Osteoblast (primary cell): ENCODE data around the gene DNAJB2. TPM values are rescaled to one million over a fixed set of nuclear protein-coding genes. Genes with fewer than 3 reads are reported as not detected.

Experiments
- DNase-seq: peaks from one replicate; pipeline ENCODE4 v3.0.0; 2011; ENCODE audit warnings: low spot score, mixed read lengths; ENCODE audit not compliant: insufficient read length; ENCODE audit errors: missing footprints
- H2AFZ ChIP-seq: 2 replicates; pipeline ENCODE4 v1.6.0; 2011; ENCODE audit warnings: mild to moderate bottlenecking, low read length
- H3K27ac ChIP-seq: 2 replicates; pipeline ENCODE4 v1.5.1; 2011; ENCODE audit warnings: mild to moderate bottlenecking, low read depth, low read length, moderate library complexity
- H3K27me3 ChIP-seq: 2 replicates; pipeline ENCODE4 v1.6.0; 2012; ENCODE audit warnings: mild to moderate bottlenecking, control low read depth, inconsistent platforms, low read length, moderate library complexity; ENCODE audit not compliant: insufficient read depth
- H3K36me3 ChIP-seq: 2 replicates; pipeline ENCODE4 v1.5.1; 2011; ENCODE audit warnings: mild to moderate bottlenecking, low read length, control low read depth, moderate library complexity; ENCODE audit not compliant: insufficient read depth
- H3K4me1 ChIP-seq: 2 replicates; pipeline ENCODE4 v1.5.1; 2011; ENCODE audit warnings: mild to moderate bottlenecking, low read length, control low read depth, moderate library complexity; ENCODE audit not compliant: insufficient read depth
- H3K4me2 ChIP-seq: 2 replicates; pipeline ENCODE4 v1.6.0; 2011; ENCODE audit warnings: mild to moderate bottlenecking, low read length; ENCODE audit not compliant: insufficient read depth
- H3K4me3 ChIP-seq: fragments of 200-600 bp; sonication (generic); 3 replicates; pipeline ENCODE4 v1.5.1; 2012; ENCODE audit warnings: mild to moderate bottlenecking, low read length, inconsistent platforms; ENCODE audit not compliant: insufficient read depth
- H3K79me2 ChIP-seq: 2 replicates; pipeline ENCODE4 v1.6.0; 2012; ENCODE audit warnings: mild to moderate bottlenecking, low read length, control low read depth, inconsistent platforms; ENCODE audit not compliant: insufficient read depth
- H3K9me3 ChIP-seq: 2 replicates; pipeline ENCODE4 v1.5.1; 2011; ENCODE audit warnings: low read depth, low read length, control low read depth
- H4K20me1 ChIP-seq: 2 replicates; pipeline ENCODE4 v1.6.0; 2012; ENCODE audit warnings: mild to moderate bottlenecking, low read length, control low read depth; ENCODE audit not compliant: insufficient read depth
- total RNA-seq: library from RNA; depleted of rRNA; stranded (reverse); fragments of >200 nt; gene quantifications from 2 replicates; pipeline ENCODE4 v1.2.3, GENCODE V29; 2012
- TF ChIP-seq, protein P1 (sequence below): IDR thresholded peaks from 2 replicates; pipeline ENCODE4 v1.5.1; 2011; ENCODE audit warnings: mild to moderate bottlenecking, low read depth, low read length, moderate library complexity; ENCODE audit errors: extremely low read depth

The DNAJB2 gene
- total RNA-seq, 1 donor: 41.3 TPM

- Histone ChIP-seq H3K79me2 (no peaks in the 10 kb centered on the region), H2AFZ (no peak overlapping the region), H3K36me3 (no peaks in the 10 kb centered on the region), H4K20me1 (no peaks in the 10 kb centered on the region), H3K4me3 (no peak overlapping the region), H3K4me1 (peaks cover 4% of the 10 kb centered on the region), H3K27ac (no peak overlapping the region), H3K27me3 (peaks cover 43% of the 10 kb centered on the region), H3K9me3 (no peaks in the 10 kb centered on the region), H3K4me2 (no peak overlapping the region)
- TF ChIP-seq, protein P1, sequence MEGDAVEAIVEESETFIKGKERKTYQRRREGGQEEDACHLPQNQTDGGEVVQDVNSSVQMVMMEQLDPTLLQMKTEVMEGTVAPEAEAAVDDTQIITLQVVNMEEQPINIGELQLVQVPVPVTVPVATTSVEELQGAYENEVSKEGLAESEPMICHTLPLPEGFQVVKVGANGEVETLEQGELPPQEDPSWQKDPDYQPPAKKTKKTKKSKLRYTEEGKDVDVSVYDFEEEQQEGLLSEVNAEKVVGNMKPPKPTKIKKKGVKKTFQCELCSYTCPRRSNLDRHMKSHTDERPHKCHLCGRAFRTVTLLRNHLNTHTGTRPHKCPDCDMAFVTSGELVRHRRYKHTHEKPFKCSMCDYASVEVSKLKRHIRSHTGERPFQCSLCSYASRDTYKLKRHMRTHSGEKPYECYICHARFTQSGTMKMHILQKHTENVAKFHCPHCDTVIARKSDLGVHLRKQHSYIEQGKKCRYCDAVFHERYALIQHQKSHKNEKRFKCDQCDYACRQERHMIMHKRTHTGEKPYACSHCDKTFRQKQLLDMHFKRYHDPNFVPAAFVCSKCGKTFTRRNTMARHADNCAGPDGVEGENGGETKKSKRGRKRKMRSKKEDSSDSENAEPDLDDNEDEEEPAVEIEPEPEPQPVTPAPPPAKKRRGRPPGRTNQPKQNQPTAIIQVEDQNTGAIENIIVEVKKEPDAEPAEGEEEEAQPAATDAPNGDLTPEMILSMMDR: no peak
- DNase-seq: no peak
Observed at GRCh38 chr2:219299372-219299760, 20.2 kb downstream of the DNAJB2 start.

- Histone ChIP-seq H3K27ac (no peak overlapping the region), H2AFZ (no peak overlapping the region), H3K79me2 (no peaks in the 10 kb centered on the region), H3K4me1 (no peaks in the 10 kb centered on the region), H4K20me1 (no peaks in the 10 kb centered on the region), H3K27me3 (peaks cover 43% of the 10 kb centered on the region), H3K4me2 (no peak overlapping the region), H3K9me3 (no peaks in the 10 kb centered on the region), H3K36me3 (no peaks in the 10 kb centered on the region), H3K4me3 (no peak overlapping the region)
- no peak for DNase-seq
- TF ChIP-seq, protein P1: no peak
Observed at GRCh38 chr2:219300022-219300421, 20.9 kb downstream of the DNAJB2 start.

DNA sequence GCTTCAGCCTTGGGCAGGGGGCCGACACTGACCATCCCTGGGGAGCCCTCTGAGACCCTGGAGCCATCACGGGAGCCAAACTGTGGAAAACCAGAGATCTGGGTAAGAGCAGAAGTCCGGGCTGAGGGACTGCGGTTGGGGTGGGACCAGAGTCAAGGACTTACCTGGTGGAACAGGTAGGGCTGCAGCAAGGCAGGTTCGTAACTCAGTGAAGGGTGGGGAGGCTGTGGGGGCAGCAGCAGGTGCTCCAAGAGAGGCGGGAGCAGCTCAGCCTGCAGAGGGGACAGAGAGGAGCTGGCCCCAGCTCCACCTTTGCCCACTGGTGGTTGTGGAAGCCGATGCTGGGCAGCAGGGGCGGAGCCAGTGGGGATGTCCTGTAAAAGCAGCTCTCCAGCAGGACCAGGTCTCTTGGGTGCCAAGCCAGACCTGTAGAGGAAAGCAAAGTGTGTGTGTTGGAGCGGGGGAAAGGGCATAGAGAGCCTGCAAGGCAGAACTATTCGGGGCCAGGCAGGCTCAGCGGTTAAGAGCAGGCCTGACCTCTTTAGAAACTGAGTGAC is 23.3 kb downstream of the DNAJB2 start:
- TF ChIP-seq, protein P1: no peak
- H3K27ac ChIP-seq: no peak overlapping the region
- H2AFZ ChIP-seq: no peak overlapping the region
- no peaks in the 10 kb centered on the region for H3K9me3 ChIP-seq
- H3K4me1 ChIP-seq: no peaks in the 10 kb centered on the region
- H3K36me3 ChIP-seq: no peaks in the 10 kb centered on the region
- no peak overlapping the region for H3K4me3 ChIP-seq
- H3K27me3 ChIP-seq: peaks cover 43% of the 10 kb centered on the region
- no peaks in the 10 kb centered on the region for H4K20me1 ChIP-seq
- no peak for DNase-seq
- no peak overlapping the region for H3K4me2 ChIP-seq
- no peaks in the 10 kb centered on the region for H3K79me2 ChIP-seq

GRCh38 chr2:219304223-219304622 is 25.1 kb downstream of the DNAJB2 start:
- no peaks in the 10 kb centered on the region for H4K20me1 ChIP-seq
- no peaks in the 10 kb centered on the region for H3K4me1 ChIP-seq
- no peaks in the 10 kb centered on the region for H3K9me3 ChIP-seq
- TF ChIP-seq, protein P1: no peak
- H3K36me3 ChIP-seq: no peaks in the 10 kb centered on the region
- H3K27me3 ChIP-seq: peaks cover 46% of the 10 kb centered on the region
- no peaks in the 10 kb centered on the region for H3K79me2 ChIP-seq
- H3K4me2 ChIP-seq: no peak overlapping the region
- H3K27ac ChIP-seq: no peak overlapping the region
- no peak overlapping the region for H3K4me3 ChIP-seq
- H2AFZ ChIP-seq: no peak overlapping the region
- DNase-seq: no peak
